ENCODE data around the gene RNGTT.

GRCh38 chr6:88775866-88776571 is 187.4 kb downstream of the RNGTT start:
- TF ChIP-seq POLR2A (IDR thresholded peaks at IDR 0.05): no peak
- no peak for TF ChIP-seq POLR2AphosphoS5 (IDR thresholded peaks at IDR 0.05)
- TF ChIP-seq CTCF (IDR thresholded peaks at IDR 0.05): no peak
